HG02623 (cell line): ENCODE data around the gene RAB27A.
"Not testable (repeated sequence)": the region's sequence is repeated elsewhere in the genome, so short reads cannot be mapped to it uniquely, and the experiment has no call there.

Experiments used
- ATAC-seq: cut with Tn5 transposase; IDR thresholded peaks from one replicate; pipeline ENCODE4 v1.9.1; 2021; ENCODE audit warnings: moderate library complexity; ENCODE audit not compliant: unreplicated experiment

Gene RAB27A

DNA sequence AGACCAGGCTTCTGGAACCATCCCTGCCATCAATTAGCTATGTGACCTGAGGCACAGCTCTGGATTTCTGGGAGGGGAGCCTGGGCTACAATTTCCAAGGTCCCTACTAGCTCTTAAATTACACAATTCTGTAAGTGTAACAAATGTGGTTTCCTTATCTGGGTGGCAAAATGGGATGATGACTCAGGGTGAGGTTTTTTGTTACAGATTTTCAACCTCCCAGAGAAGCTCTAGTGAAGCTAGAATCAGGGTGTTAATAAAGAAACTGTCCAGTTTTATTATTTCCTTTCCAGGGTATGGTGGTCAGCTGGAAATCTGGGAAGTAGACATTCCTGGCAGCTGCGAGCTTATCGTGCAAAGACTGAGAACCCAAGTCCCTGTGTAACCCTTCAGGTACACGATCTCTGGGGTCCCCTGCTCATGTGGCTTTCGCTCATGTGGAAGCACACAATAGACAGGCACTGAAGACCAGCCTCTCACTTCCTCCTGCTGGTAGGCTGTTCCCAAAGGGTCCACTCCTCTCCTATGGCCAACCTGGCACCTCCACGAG is 7.3 kb downstream of the RAB27A start:
- no peak for ATAC-seq

DNA sequence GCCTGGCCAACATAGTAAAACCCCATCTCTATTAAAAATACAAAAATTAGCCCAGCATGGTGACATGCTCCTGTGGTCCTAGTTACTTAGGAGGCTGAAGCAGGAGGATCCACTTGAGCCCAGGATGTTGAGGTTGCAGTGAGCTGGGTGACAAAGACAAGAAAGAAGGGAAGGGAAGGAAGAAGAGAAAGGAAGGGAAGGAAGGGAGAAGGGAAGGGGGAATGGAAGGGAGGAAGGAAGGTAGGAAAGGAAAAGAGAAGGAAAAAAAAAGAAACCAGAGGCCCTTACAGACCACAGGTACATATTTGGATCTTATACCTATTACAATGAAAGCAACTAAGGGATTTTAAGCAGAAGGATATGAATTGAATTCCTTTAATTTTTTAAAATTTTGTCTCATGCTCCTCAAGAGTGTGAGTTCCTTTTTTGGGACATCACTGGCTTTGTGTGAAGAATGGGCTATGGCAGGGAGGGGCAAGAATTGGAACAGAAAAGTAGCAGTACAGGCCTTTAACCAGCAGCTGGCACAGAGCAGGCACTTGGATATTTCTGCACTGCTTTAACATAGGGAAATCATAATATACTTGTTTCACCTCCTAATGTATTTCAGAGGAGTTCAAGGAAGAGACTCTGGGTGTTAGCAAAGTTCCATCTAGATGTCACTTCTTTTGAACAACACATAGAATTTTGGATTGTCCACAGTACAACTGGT is 7.9 kb downstream of the RAB27A start:
- no peak for ATAC-seq

GRCh38 chr15:55280589-55280988 is 9.0 kb downstream of the RAB27A start:
- ATAC-seq = not testable (repeated sequence)

- peak; percentile 83 for ATAC-seq
Observed at GRCh38 chr15:55279746-55280351, 9.8 kb downstream of the RAB27A start.

DNA sequence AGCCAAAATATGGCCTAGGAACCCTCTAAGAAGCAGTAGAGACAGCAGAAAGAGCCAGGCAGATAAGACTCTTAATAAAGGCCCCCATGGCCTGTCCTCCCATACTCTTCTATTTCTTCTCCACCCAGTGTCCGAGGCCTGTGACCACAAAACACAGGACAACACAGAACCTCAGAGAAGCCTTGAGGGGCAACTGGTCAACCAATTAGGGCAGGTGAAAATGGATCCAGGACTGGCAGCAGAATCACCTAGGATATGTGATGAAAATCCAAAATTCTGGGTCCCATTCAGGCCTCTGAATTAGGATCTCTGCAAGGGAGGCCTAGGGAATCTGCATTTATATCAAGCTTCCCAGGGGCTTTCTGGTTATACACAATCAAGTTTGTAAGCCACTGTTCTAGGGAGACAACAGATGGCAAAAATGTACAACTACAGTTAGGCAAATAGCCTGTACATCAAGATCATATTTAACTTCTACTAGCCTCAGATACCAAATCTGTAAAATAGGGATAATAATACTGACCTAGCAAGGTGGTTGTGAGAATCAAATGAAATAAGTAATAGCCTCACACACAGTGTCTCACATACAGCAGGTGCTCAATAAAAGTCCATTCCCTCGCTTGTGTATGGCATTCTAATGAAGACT is 10.4 kb downstream of the RAB27A start:
- no peak for ATAC-seq

DNA sequence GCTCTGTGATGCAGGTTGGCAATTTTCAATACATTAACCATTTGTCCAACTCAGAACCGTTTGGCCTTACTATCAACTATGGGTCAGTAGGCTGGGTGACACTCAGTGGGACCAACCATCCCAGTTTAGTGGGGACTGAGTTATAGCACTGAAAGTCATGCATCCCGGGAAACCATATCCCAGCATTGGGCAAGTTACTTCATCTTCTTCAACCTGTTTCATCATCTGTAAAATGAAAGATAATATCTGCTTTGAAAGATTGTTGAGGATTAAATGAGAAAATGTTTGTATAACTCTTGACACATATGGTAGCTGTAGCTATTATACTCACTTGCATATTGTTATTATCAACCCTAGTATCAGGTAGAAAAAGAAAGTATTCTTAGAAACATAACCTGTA is 11.9 kb downstream of the RAB27A start:
- no peak for ATAC-seq

DNA sequence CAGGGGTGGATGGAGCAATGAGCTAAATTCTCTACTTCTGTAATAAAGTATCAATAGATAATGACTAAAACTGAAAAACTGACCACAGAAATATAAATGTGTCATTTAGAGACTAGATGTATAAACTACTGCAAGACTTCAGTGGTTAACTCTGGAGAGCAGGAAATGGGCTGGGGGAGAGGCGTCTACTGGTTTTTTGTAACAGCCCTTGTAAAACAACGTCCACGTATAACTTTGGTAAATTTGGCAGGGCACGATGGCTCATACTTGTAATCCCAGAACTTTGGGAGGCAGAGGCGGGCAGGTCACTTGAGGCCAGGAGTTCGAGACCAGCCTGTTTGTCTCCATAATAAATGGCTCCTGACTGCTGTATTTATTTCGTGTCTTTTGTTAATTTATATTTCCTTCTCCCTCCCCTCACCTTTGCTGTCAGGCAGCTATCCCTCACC is 12.5 kb downstream of the RAB27A start:
- peak; percentile 38 for ATAC-seq

DNA sequence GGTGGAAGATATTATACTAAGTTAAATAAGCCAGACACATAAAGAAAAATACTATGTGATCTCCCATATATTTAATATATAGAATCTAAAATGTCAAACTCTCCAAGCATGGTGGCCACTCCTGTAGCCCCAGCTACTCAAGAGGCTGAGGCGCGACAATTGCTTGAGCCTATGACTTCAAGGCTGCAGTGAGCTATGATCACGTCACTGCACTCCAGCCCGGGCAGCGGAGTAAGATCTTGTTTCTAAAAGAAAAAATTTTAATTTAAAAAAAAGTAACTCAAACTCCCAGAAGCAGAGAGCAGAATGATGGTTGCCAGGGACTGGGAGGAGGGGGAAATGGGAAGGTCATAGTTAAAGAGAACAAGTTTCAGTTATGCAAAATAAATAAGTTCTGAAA is 13.3 kb downstream of the RAB27A start:
- no peak for ATAC-seq

DNA sequence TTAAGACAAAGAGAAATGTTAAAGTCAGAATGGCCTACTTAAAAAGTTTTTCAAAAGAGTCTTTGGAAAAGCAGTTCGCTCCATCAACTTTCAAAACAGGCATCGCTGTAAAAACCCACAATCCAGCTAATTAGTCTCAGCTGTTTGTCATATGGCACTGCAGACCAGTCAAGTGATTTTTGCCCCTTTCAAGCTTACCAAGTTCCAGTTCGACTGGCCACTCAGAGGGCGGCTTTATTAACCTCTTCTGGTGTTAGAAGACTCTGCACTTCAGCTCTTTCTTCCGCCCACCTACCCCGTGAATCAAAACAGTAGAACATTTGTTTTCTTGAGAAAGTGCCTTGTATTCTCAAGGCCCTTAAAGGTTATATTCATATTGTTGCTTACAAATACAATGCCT is 19.3 kb downstream of the RAB27A start:
- ATAC-seq = no peak

DNA sequence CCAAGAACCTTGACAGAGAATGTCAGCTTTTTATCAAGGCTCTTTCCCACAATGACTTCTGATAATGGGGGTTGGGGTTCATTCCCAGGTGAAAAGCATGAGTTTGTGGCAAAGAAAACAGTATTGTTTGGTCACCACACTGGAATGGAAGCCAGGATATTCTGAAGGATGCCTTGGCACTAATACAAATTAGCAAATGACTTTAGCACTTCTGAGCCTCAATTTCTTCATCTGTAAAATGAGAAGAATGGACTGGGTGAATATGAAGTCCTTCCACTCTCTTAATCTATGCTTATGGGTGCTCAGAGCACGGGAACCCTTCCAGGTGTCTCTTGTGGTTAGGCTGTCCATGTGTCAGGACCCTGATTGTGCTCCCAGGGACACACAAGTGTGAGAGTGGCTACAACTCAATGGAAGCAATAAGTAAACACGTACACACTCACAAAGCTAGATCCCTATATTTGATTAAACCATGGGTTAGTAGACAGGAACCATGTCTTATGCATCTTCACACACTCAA is 21.4 kb downstream of the RAB27A start:
- no peak for ATAC-seq

- peak; percentile 96 for ATAC-seq
Observed at GRCh38 chr15:55267401-55268175, 22.0 kb downstream of the RAB27A start.

DNA sequence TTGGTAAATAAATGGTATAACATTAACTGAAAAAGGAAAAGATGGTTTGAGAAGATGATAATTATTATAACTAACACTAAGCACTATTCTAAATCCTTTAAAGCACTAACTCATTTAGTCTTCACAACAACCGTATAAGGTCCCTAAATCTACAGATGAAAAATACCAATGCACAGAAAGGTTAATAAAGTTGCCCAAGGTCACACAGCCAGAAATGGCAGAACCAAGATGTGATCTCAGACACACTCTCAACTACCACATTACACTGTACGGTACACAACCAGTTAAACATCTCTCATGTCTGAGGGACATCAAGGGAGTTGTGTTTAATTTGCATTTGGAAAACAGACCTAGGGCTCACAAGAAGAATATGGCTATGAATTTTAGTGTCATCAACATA is 23.1 kb downstream of the RAB27A start:
- no peak for ATAC-seq

GRCh38 chr15:55260562-55261131 is 29.0 kb downstream of the RAB27A start:
- ATAC-seq = no peak

GRCh38 chr15:55257938-55258337 is 31.7 kb downstream of the RAB27A start:
- no peak for ATAC-seq

GRCh38 chr15:55257012-55257670 is 32.5 kb downstream of the RAB27A start:
- no peak for ATAC-seq

DNA sequence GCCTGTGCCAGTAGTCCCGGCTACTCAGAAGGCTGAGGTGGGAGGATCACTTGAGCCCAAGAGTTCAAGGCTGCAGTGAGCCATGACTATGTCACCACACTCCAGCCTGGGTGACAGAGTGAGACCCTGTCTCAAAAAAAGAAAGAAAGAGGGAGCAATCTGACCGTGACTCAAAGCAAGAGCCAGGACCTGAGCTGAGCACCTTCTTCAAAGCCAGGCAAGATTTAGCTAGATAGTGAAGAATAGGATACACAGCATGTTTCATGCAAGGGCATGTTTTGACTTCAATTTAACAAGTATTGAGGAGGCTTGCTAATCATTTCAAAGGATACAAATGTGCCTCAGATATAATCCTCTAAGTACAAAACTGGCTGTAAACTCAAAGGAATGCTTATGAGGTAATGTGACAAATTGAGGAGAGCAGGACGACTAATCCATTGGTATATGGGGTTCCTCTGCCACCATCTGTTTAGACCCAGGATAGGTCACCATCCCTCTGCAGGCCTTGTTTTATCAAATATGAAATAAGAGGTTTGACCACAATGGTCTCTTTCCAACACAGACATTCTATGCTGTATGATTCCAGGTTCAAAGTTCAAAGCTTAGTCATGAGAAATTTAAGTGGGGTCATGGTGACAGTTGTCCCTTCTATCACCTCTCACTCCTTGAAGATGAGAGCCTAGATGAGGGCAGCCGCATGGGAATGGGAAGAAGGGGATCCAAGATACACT is 33.2 kb downstream of the RAB27A start:
- ATAC-seq = no peak

DNA sequence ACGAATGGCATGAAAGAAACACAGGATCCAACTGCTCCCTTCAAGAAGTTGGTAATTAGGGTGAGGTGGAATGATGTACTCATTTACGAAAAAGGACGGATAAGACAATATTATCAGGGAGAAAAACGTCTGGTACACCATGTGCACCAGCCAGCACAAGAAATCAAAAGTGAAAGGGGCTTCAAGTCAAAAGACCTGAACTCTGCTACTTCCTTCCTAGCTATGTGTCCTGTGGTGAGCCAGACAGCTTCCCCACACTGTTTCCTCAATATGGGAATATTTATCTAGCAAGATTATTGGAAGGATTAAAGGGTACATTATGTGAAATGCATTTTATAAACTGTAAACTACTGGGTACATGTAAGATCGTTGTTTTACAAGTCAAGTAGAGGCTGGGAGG is 33.9 kb downstream of the RAB27A start:
- ATAC-seq = peak; percentile 43

DNA sequence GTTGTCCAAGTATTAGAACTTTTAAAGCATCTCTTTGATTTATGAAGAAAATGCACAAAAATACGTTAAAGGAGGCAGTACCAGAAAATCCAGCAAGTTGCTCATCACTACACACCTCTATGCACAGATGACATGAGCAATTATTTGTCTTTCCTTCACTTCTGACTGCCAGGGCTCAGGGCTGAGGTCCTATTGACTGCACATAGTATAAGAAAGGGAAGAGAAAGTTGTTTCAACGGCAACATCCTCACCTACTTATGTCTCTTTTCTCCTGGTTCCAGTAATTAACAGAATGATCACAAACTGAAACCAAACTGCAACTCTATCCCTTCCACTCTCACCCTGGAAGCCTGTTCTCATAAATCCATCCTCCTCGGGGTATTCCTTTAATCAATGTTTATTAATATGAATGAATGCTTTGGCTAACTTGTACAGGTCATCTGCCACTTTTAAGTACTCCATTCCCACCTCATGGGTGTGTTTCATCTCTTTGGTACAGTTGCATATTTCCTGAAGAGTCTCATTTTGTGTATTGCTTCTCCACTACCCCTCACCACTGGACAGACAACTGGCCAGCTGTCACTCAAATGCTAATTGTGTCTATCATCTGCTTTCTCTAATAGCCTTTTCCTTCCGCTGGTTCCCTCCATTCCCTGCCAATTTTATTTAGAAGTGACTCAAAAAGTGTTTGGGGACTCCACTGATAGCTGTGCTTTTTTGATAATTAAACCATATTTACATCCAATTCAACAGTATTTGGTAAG is 34.5 kb downstream of the RAB27A start:
- ATAC-seq = peak; percentile 51

DNA sequence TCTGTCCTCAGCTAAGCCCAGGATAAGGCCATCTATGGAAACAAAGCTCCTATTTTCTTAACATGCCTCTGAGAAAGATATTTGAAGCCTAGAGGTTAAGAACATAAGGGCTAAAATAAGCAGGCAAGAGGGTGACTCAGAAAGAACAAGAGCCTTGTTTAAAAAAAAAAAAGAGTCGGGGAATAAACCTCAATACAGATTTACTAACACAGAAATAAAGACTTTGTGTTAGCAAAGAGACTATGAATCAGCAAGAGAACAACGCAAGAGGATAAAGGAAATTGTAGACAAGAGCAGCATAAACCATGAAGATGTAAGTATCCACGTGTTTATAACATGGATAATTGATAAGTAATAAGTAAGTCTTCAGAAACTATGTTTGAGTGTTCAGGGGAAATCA is 36.0 kb downstream of the RAB27A start:
- ATAC-seq = no peak
